ENCODE results near the gene VAV1. TPM values are rescaled to one million over a fixed set of nuclear protein-coding genes. Genes with fewer than 3 reads are reported as not detected.

Gene VAV1
- total and polyA plus RNA-seq, 2 experiments from 2014 or later, result 0.82 to 1.8 TPM

- peaks cover 90% of the 10 kb centered on the region for H3K9me3 Mint-ChIP-seq
- no peaks in the 10 kb centered on the region for H3K27me3 ChIP-seq (ENCODE audit: insufficient read depth)
- H3K27me3 Mint-ChIP-seq (ENCODE audit: insufficient read depth, low read depth, poor library complexity), result peaks cover 8% of the 10 kb centered on the region
- H3K4me1 Mint-ChIP-seq, result no peaks in the 10 kb centered on the region
- H3K4me3 ChIP-seq, result no peak overlapping the region
- TF ChIP-seq EZH2 (IDR thresholded peaks at IDR 0.05; ENCODE audit: low read depth, unreplicated experiment) (no peak), EZH2phosphoT487 (IDR thresholded peaks at IDR 0.05; ENCODE audit: unreplicated experiment) (no peak), NANOG (IDR thresholded peaks at IDR 0.05; ENCODE audit: borderline replicate concordance) (no peak), STAT1 (IDR thresholded peaks at IDR 0.05; ENCODE audit: unreplicated experiment) (no peak), JUNB (IDR thresholded peaks at IDR 0.05; ENCODE audit: unreplicated experiment) (no peak), POLR2AphosphoS5 (IDR thresholded peaks at IDR 0.05; ENCODE audit: low read depth) (no peak)
- no peak overlapping the region for H3K27ac ChIP-seq (ENCODE audit: low read depth)
- no peak overlapping the region for H2AFZ ChIP-seq
- no peak for DNase-seq (ENCODE audit: low spot score)
- H3K79me2 ChIP-seq (replicated peaks; ENCODE audit: insufficient read depth), result no peaks in the 10 kb centered on the region
- no peaks in the 10 kb centered on the region for H3K36me3 ChIP-seq (ENCODE audit: insufficient read depth)
- no peaks in the 10 kb centered on the region for H4K20me1 ChIP-seq (replicated peaks; ENCODE audit: insufficient read depth)
- no peak overlapping the region for H3K27ac Mint-ChIP-seq
- H3K36me3 Mint-ChIP-seq (ENCODE audit: low read depth), result peaks cover 40% of the 10 kb centered on the region
- H3K9me2 ChIP-seq (ENCODE audit: insufficient read depth), result no peaks in the 10 kb centered on the region
- H3F3A ChIP-seq (replicated peaks; ENCODE audit: low read depth), result no peaks in the 10 kb centered on the region
- H3K4me1 ChIP-seq (ENCODE audit: insufficient read depth), result no peaks in the 10 kb centered on the region
- no peak for ATAC-seq
- no peak overlapping the region; the same call in 2 of the 3 replicates for H3K4me3 Mint-ChIP-seq
- H3K4me2 ChIP-seq, result no peak overlapping the region
Measured at GRCh38 chr19:6833166-6833790, 60.8 kb downstream of the VAV1 start.

GRCh38 chr19:6834433-6834832 lies 61.9 kb downstream of the VAV1 start:
- Histone ChIP-seq H3K27ac (ENCODE audit: low read depth) (no peak overlapping the region), H3K4me3 (no peak overlapping the region), H3K79me2 (replicated peaks; ENCODE audit: insufficient read depth) (no peaks in the 10 kb centered on the region), H3K4me2 (no peak overlapping the region), H3F3A (replicated peaks; ENCODE audit: low read depth) (no peaks in the 10 kb centered on the region), H2AFZ (no peak overlapping the region), H3K4me1 (ENCODE audit: insufficient read depth) (no peaks in the 10 kb centered on the region), H4K20me1 (replicated peaks; ENCODE audit: insufficient read depth) (no peaks in the 10 kb centered on the region), H3K27me3 (ENCODE audit: insufficient read depth) (no peaks in the 10 kb centered on the region), H3K36me3 (ENCODE audit: insufficient read depth) (no peaks in the 10 kb centered on the region), H3K9me2 (ENCODE audit: insufficient read depth) (no peaks in the 10 kb centered on the region)
- H3K9me3 Mint-ChIP-seq, result peaks cover 89% of the 10 kb centered on the region
- ATAC-seq, result no peak
- peaks cover 32% of the 10 kb centered on the region for H3K36me3 Mint-ChIP-seq (ENCODE audit: low read depth)
- peaks cover 10% of the 10 kb centered on the region for H3K27me3 Mint-ChIP-seq (ENCODE audit: insufficient read depth, low read depth, poor library complexity)
- H3K27ac Mint-ChIP-seq, result no peak overlapping the region
- no peak for DNase-seq (ENCODE audit: low spot score)
- no peaks in the 10 kb centered on the region for H3K4me1 Mint-ChIP-seq
- H3K4me3 Mint-ChIP-seq, result no peak overlapping the region
- TF ChIP-seq NANOG (IDR thresholded peaks at IDR 0.05; ENCODE audit: borderline replicate concordance), result no peak
- no peak for TF ChIP-seq JUNB (IDR thresholded peaks at IDR 0.05; ENCODE audit: unreplicated experiment)
- TF ChIP-seq CTCF (conservative IDR thresholded peaks at IDR 0.05; ENCODE audit: low read depth in 2 of 2), result no peak
- TF ChIP-seq ZNF114 (CRISPR knock-in tag; IDR thresholded peaks at IDR 0.05), result no peak
- no peak for TF ChIP-seq REST (IDR thresholded peaks at IDR 0.05; ENCODE audit: unreplicated experiment)
- no peak for TF ChIP-seq ZNF462 (CRISPR knock-in tag; IDR thresholded peaks at IDR 0.05)
- no peak for TF ChIP-seq STAT1 (IDR thresholded peaks at IDR 0.05; ENCODE audit: unreplicated experiment)
- no peak for TF ChIP-seq POLR2AphosphoS5 (IDR thresholded peaks at IDR 0.05; ENCODE audit: low read depth)

All from GM23338 (cell line).